GM10248 (cell line): ENCODE measurements around the gene TEX38.

Source experiments
- CTCF ChIA-PET: fragments of 300-600 bp; sonication (Branson Sonifier 250); formaldehyde crosslinking; extraction: SDS; loops from one replicate; lab custom pipeline; 2021; ENCODE audit warnings: antibody characterized with exemption; lab: Yijun Ruan, JAX
- POLR2A ChIA-PET: fragments of 350-650 bp; sonication (Branson Sonifier 250); formaldehyde crosslinking; extraction: SDS; loops from one replicate; lab custom pipeline; 2020; ENCODE audit warnings: antibody characterized with exemption; lab: Yijun Ruan, JAX
- DNase-seq: peaks from one replicate; pipeline ENCODE4 v3.0.0; 2012; ENCODE audit errors: extremely low spot score
- TF ChIP-seq, protein P1 (sequence below): IDR thresholded peaks from 2 replicates; pipeline ENCODE4 v1.5.1; 2012; ENCODE audit warnings: mild to moderate bottlenecking, low read depth; ENCODE audit errors: extremely low read depth, missing control alignments, control extremely low read depth

Gene TEX38

DNA sequence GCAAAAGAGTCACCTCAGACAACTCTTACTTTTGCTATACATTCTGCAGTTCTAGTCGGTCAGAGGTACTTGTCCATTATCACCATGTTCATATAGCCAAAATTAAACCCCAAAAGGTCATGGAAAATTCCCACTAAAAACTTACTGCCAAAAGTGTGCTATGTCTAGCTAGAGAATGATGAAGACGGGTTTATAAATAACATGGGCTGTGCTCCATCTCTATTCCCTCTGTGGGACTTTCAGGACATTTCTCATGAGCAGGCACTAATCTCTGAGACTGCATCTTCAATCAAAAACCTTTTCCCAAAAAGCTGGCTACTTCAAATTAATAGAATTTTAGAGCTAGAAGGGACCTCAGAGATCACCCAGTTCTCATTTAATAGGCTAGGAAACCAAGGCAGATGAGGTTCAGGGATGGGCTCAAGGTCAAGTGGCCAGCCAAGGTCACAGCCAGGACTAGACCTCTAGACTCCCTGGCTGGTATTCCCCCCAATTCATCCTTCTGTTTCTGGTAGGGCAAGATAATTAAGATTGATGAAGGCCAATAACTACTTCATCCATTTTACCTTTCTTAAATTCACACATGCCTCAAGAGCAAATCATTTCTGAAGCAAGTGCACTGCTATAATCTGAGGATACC, 34.1 kb upstream of the TEX38 start:
- CTCF ChIA-PET: interaction anchor here (1.0 to 1.6 kb wide), 2 partner anchors 14 to 28 kb away, joined by 3 read pairs; no protein-coding TSS in a partner anchor
- TF ChIP-seq, protein P1, sequence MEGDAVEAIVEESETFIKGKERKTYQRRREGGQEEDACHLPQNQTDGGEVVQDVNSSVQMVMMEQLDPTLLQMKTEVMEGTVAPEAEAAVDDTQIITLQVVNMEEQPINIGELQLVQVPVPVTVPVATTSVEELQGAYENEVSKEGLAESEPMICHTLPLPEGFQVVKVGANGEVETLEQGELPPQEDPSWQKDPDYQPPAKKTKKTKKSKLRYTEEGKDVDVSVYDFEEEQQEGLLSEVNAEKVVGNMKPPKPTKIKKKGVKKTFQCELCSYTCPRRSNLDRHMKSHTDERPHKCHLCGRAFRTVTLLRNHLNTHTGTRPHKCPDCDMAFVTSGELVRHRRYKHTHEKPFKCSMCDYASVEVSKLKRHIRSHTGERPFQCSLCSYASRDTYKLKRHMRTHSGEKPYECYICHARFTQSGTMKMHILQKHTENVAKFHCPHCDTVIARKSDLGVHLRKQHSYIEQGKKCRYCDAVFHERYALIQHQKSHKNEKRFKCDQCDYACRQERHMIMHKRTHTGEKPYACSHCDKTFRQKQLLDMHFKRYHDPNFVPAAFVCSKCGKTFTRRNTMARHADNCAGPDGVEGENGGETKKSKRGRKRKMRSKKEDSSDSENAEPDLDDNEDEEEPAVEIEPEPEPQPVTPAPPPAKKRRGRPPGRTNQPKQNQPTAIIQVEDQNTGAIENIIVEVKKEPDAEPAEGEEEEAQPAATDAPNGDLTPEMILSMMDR: no peak
- POLR2A ChIA-PET: no interaction called here
- DNase-seq: no peak

- no peak for DNase-seq
- CTCF ChIA-PET: interaction anchor here (1.5 kb wide), 1 partner anchor 11 kb away, joined by 3 read pairs; no protein-coding TSS in a partner anchor
- POLR2A ChIA-PET: no interaction called here
- TF ChIP-seq, protein P1: no peak
Measured at GRCh38 chr1:46638921-46639320, 32.7 kb upstream of the TEX38 start.

GRCh38 chr1:46639547-46639946, 32.1 kb upstream of the TEX38 start:
- CTCF ChIA-PET: interaction anchor here (0.8 to 1.5 kb wide), 2 partner anchors 12 to 85 kb away, joined by 3 read pairs; no protein-coding TSS in a partner anchor

GRCh38 chr1:46642115-46642680, 29.5 kb upstream of the TEX38 start:
- DNase-seq: no peak
- TF ChIP-seq, protein P1: no peak
- ChIA-PET POLR2A (no interaction called here), CTCF (no interaction called here)

More at GRCh38 chr1:46639547-46639946, 32.1 kb upstream of the TEX38 start:
- POLR2A ChIA-PET: no interaction called here
- DNase-seq: no peak
- TF ChIP-seq, protein P1: no peak

DNA sequence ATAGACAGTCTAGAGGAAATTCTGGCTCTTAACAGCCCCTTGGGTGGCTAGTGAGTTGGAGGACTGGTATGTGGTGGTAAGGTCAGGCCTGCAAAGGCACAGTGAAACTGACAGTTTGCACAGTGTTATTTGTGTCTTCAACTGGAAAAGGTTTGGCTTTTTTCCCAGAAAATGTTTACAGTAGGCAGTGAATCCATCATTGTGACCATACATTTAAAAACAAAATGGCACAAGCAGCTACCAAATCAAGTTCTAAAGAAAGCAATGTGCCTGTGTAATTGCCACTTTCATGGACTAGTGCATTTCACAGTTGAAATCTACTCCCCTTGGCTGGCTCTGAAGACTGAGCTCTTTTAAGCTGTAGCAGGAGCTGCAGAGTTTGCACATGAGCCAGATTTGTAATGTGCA, 28.3 kb upstream of the TEX38 start:
- ChIA-PET CTCF (interaction anchor here (0.9 to 1.5 kb wide), 2 partner anchors 9 to 12 kb away, joined by 3 read pairs; no protein-coding TSS in a partner anchor), POLR2A (no interaction called here)
- DNase-seq: no peak
- TF ChIP-seq, protein P1: no peak

- TF ChIP-seq, protein P1: no peak
- no peak for DNase-seq
- POLR2A ChIA-PET: no interaction called here
- CTCF ChIA-PET: interaction anchor here (1.3 kb wide), 1 partner anchor 35 kb away, joined by 3 read pairs; no protein-coding TSS in a partner anchor
Measured at GRCh38 chr1:46645815-46646214, 25.8 kb upstream of the TEX38 start.
